Pancreas (tissue), 10 donors: ENCODE measurements around the gene NEUROD2. TPM values are rescaled to one million over a fixed set of nuclear protein-coding genes. Genes with fewer than 3 reads are reported as not detected.
A peak's percentile ranks its signal among the peaks of the same experiment; 100 is the strongest.

ENCODE experiments used
- ATAC-seq, 4 donors: fragments of 200-7000 bp; cut with Tn5 transposase; one replicate each; pipeline versions ENCODE4 v1.8.0 to v1.9.1; 2020; ENCODE audit warnings: mild to moderate bottlenecking in 4 of 4, moderate library complexity in 4 of 4
- DNase-seq, 6 donors: peaks; one replicate each; pipeline ENCODE4 v3.0.0-alpha.2; 2020
- FAIRE-seq: peaks from 2 replicates; lab custom pipeline; 2012; peaks lifted over from hg19 to GRCh38; lab: Jason Lieb, UNC
- H3K27ac ChIP-seq, 4 donors: fragments of 200-600 bp; sonication (generic); 1 replicate in 3 of 4; 2 replicates in 1 of 4; pipeline versions ENCODE4 v1.5.0 to v1.8.0; 2020
- H3K27me3 ChIP-seq, 4 donors: fragments of 200-600 bp; one replicate each; pipeline ENCODE4 v1.8.0; 2021
- H3K36me3 ChIP-seq, 3 donors: fragments of 200-600 bp; sonication (generic) in 1 of 3; one replicate each; pipeline versions ENCODE4 v1.5.0 to v1.8.0; 2020 to 2021
- H3K4me1 ChIP-seq, 3 donors: fragments of 200-600 bp; one replicate each; pipeline ENCODE4 v1.8.0; 2021
- H3K4me3 ChIP-seq, 4 donors: fragments of 200-600 bp; sonication (generic) in 2 of 4; one replicate each; pipeline versions ENCODE4 v1.5.0 to v1.8.0; 2020 to 2021
- H3K9me3 ChIP-seq, 4 donors: fragments of 200-600 bp; one replicate each; pipeline ENCODE4 v1.8.0; 2021
- WGBS, 2 donors: extraction: QIAGEN DNeasy Blood & Tissue Kit; methylation state at CpG; one replicate each; pipeline ENCODE4 v1.1.7; 2013; 5-methylcytosine and 5-hydroxymethylcytosine counted together
- intact Hi-C, 3 donors: fragments of 100-400 bp; cut with DNase I; formaldehyde crosslinking; loops; one replicate each; pipeline versions ENCODE4 v1.11.1 to v1.14.2; 2022
- polyA plus RNA-seq, 2 donors: library from polyadenylated mRNA; stranded (reverse); fragments of 200-250 nt; gene quantifications; one replicate each; pipeline ENCODE4 v1.2.3, GENCODE V29; 2013
- total RNA-seq, 6 donors: library from RNA; stranded (reverse); fragmentation: NEBNext Ultra II Directional in 4 of 6; extraction: Animal tissue kit (Norgen Biotek cat#: 25700) in 4 of 6; gene quantifications; one replicate each; pipeline versions ENCODE4 v1.2.1 to v1.2.4, GENCODE V29; 2021 to 2023
- TF ChIP-seq, protein P1 (sequence below), 4 donors: fragments of 200-600 bp; sonication (generic) in 3 of 4; IDR thresholded peaks; one replicate each; pipeline versions ENCODE4 v1.5.0 to v1.8.0; 2021; ENCODE audit warnings: antibody characterized with exemption in 4 of 4
- donor health status: healthy with polysubstance abuse.
- donor health status: DM: no; HTN: no; CAD: no; lungs with moderate emphysema.
- donor health status: DM: no; HTN: no; CAD: no.
- donor health status: control.
- donor health status: control.
- donor health status: Bipolar disorder and iron deficiency.
- donor health status: DM: yes; HTN: yes; CAD: no.
- donor health status: DM: no; HTN: no; CAD: no.
- donor health status: DM: no; HTN: no; CAD: no.
- donor health status: DM: yes; HTN: yes; CAD: no.

NEUROD2 gene
- total and polyA plus RNA-seq, 8 donors: 0.04 TPM; not detected in 7

DNA sequence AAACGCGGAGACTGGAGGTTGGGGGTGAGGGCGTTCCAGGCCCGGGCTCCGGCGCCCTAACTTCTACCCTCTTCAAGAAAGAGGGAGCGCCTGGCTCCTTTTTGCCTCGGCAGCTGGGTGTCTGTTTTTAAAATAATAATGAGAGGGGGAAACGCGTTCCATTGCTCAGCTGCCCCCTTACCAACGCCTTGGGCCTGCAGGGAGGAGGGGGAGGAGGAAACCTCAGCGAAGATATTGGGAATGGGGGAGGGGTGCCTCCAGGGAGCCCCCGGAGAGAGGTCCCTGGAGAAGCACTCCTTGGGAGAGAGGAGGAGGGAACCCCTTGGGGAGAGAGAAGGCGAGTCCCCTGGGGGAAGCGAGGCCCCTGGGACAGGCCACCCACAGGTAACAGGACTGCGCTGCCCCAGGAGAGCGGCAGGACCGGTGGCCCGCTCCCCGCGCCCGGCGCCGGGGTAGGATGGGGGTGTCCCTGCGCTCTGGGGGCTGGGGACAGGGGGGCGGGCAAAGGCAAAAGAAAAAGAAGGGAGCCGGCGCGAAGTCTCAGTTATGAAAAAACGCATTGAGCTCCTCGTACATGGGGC, 2.7 kb downstream of the NEUROD2 start:
- ATAC-seq (no peak), DNase-seq (peak in 2 of 6 donors; percentile 7 to 48), FAIRE-seq (no peak)
- no peaks in the 10 kb centered on the region for H3K36me3 ChIP-seq
- peaks cover 7 to 15% (median 10%) of the 10 kb centered on the region in 3 donors for H3K4me1 ChIP-seq
- no peaks in the 10 kb centered on the region for H3K9me3 ChIP-seq
- peaks cover 0 to 59% (median 17%) of the 10 kb centered on the region in 4 donors for H3K27me3 ChIP-seq
- H3K27ac ChIP-seq: no peak overlapping the region
- no peak overlapping the region for H3K4me3 ChIP-seq
- TF ChIP-seq, protein P1, sequence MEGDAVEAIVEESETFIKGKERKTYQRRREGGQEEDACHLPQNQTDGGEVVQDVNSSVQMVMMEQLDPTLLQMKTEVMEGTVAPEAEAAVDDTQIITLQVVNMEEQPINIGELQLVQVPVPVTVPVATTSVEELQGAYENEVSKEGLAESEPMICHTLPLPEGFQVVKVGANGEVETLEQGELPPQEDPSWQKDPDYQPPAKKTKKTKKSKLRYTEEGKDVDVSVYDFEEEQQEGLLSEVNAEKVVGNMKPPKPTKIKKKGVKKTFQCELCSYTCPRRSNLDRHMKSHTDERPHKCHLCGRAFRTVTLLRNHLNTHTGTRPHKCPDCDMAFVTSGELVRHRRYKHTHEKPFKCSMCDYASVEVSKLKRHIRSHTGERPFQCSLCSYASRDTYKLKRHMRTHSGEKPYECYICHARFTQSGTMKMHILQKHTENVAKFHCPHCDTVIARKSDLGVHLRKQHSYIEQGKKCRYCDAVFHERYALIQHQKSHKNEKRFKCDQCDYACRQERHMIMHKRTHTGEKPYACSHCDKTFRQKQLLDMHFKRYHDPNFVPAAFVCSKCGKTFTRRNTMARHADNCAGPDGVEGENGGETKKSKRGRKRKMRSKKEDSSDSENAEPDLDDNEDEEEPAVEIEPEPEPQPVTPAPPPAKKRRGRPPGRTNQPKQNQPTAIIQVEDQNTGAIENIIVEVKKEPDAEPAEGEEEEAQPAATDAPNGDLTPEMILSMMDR (IDR thresholded peaks at IDR 0.05): no peak
- intact Hi-C loops: no loop called here
- 10 to 11% methylated on average over 21 to 31 of the region's 31 CpGs for WGBS, 2 donors

DNA sequence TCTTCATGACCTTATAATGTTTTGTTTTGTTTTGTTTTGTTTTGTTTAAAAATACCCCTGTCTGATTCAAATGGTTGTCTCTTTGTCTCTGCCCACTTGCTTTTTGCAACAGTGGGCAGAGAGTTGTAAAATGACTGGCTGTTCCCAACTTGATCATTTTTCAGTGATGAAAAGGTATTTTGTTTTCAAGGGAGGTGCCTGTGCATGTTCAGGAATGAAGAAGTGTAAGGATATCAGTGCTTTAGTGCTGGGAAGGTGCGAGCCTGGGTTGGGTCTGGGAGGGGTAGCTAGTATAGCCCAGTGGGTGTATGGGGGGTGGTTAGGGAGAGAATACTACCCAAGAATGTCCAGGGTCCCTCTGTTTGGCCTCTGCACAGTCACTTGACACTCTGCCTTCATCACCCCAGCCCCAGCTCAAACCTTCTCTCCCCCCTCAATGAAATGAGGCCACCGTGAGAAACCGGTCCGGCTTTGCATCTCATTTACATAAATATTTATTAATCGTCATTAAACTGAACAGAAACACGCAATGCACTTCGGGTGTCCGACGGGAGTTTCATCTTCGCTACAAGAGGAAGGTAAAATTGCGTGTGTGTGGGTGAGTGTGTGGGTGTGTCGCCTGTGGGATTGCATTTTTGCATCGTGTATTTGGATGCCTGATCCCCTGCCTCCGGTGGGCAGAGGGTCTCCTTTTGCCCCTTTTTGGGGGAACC, 4.3 kb downstream of the NEUROD2 start:
- H3K4me3 ChIP-seq: no peak overlapping the region
- H3K27me3 ChIP-seq: peaks cover 0 to 68% (median 25%) of the 10 kb centered on the region in 4 donors
- no peak for ATAC-seq
- H3K4me1 ChIP-seq: peaks cover 7 to 28% (median 10%) of the 10 kb centered on the region in 3 donors
- no peak overlapping the region for H3K27ac ChIP-seq
- no peaks in the 10 kb centered on the region for H3K9me3 ChIP-seq
- no peak for FAIRE-seq
- intact Hi-C loops: no loop called here
- H3K36me3 ChIP-seq: no peaks in the 10 kb centered on the region
- peak in 1 of 6 donors; percentile 3 for DNase-seq
- TF ChIP-seq, protein P1 (IDR thresholded peaks at IDR 0.05): no peak
- 17 to 24% methylated on average over 14 of the region's 14 CpGs for WGBS, 2 donors

DNA sequence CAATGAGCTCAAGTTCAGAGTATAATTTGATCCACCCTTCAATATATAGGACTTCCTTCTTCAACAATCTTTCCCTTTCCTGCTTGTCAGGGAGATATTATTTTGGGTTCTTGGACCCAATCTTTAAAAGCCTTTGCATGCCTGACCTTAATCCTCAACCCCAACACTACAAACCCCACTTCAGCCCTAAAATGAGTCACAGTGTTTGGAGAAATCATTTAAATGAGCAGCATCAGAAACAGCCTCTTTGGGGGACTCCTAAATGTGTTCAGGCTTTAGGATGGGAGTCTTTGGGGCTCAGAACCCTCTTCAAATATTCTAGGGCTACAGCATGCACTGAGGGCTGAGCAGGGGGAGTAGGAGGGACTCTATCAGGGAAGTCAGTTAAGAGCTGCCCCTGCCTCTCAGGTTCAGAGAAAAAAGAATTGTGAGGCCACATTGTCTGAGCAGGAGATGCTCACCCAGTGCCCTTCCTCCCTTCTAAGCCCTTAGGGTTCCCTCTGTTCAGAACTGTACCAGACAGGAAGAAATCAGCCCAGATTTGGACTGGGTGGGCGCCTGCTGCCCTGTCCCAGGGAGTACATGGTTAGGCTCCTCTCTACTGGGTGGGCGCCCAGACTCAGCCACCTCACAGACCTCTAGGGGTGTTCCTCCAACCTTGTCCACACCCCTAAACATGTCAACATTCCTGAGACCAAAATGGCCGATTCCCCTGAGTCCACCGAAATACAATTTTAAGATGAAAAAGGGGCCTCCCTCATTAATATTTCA, 5.0 kb downstream of the NEUROD2 start:
- TF ChIP-seq, protein P1 (IDR thresholded peaks at IDR 0.05): no peak
- Histone ChIP-seq H3K4me1 (peaks cover 7 to 31% (median 10%) of the 10 kb centered on the region in 3 donors), H3K27ac (no peak overlapping the region), H3K36me3 (no peaks in the 10 kb centered on the region), H3K27me3 (peaks cover 0 to 65% (median 26%) of the 10 kb centered on the region in 4 donors), H3K9me3 (no peaks in the 10 kb centered on the region), H3K4me3 (no peak overlapping the region)
- intact Hi-C loops: no loop called here
- ATAC-seq: no peak
- no peak for FAIRE-seq
- peak in 1 of 6 donors; percentile 4 for DNase-seq
- 43 to 58% methylated on average over 4 of the region's 4 CpGs for WGBS, 2 donors

DNA sequence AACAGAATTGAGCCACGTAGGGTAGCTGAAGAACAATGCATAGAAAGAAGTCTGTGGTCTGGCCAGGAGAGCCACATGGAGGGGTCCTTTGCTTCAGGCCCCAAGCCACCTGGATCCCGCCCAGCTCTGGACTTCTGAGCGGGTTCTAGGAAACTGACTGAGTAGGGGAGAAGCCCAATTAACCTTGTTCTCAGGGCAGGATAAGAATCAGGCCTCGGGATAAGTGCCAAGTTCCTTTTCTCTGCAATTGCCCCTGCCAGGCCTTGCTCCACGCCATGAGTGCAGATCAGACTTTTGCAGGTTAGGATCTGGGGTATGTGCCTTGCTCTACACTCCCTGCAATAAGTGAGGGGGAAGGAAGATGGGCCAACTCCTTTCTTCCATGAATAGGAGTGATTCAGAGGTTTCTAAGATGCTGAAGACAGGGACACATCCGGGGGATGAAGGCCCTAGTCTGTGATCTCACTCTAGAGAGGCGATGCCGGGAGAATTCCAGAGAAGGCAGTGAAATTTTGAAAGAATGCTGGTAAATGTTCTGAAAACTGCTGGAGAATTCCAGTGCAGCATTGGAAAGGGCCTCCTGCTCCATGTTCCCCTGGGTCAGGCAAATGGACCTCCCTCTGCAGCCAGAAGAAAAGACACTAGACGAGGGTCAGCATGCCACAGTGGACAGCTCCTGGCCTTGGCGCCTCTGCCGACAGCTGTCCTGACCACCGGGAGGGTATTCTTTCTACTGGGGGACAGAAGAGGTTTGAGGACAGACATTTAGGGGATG, 5.8 kb downstream of the NEUROD2 start:
- no peak for FAIRE-seq
- 54 to 59% methylated on average over 12 of the region's 12 CpGs for WGBS, 2 donors

More for the DNA sequence above, 5.8 kb downstream of the NEUROD2 start:
- TF ChIP-seq, protein P1 (IDR thresholded peaks at IDR 0.05): no peak
- intact Hi-C loops: no loop called here
- Histone ChIP-seq H3K36me3 (no peaks in the 10 kb centered on the region), H3K9me3 (no peaks in the 10 kb centered on the region), H3K27me3 (peaks cover 0 to 59% (median 28%) of the 10 kb centered on the region in 4 donors), H3K4me3 (no peak overlapping the region), H3K4me1 (peaks cover 7 to 30% (median 10%) of the 10 kb centered on the region in 3 donors), H3K27ac (no peak overlapping the region)
- peak in 1 of 6 donors; percentile 13 for DNase-seq
- ATAC-seq: no peak
